B cell (primary cell): Measurements from ENCODE around the gene HOMER2. TPM values are rescaled to one million over a fixed set of nuclear protein-coding genes. Genes with fewer than 3 reads are reported as not detected.

Experiments
- ATAC-seq: fragments of 200-7000 bp; cut with Tn5 transposase; one replicate; pipeline ENCODE4 v1.10.0; 2021; ENCODE audit warnings: low read depth, mild to moderate bottlenecking, moderate number of reproducible peaks, moderate library complexity
- CTCF ChIA-PET: fragments of 350-600 bp; sonication (Branson Sonifier 250); formaldehyde crosslinking; loops from one replicate; lab custom pipeline; 2021; ENCODE audit warnings: antibody characterized with exemption, inconsistent platforms; lab: Charles Lee
- POLR2A ChIA-PET: fragments of 350-600 bp; sonication (Branson Sonifier 250); formaldehyde crosslinking; loops from one replicate; lab custom pipeline; 2021; ENCODE audit warnings: antibody characterized with exemption; lab: Charles Lee
- DNase-seq: peaks from one replicate; pipeline ENCODE4 v3.0.0; 2013
- H2AFZ ChIP-seq: 2 replicates; pipeline ENCODE4 v1.6.1; 2012; ENCODE audit warnings: mild to moderate bottlenecking, low read depth, low read length; ENCODE audit not compliant: insufficient read depth, poor library complexity, severe bottlenecking
- H3K27ac ChIP-seq, 2 donors: 1 replicate in 1 of 2; 2 replicates in 1 of 2; pipeline ENCODE4 v1.5.1; 2012 to 2013; ENCODE audit warnings: low read length in 2 of 2, mild to moderate bottlenecking in 2 of 2, moderate library complexity in 1 of 2
- H3K27me3 ChIP-seq, 4 experiments: fragments of 200-600 bp in 1 of 4; sonication (generic) in 1 of 4; replicated peaks in 1 of 4; 1 replicate in 2 of 4; 2 replicates in 2 of 4; pipeline versions ENCODE4 v1.6.1 to v1.7.0; 2013 to 2016; ENCODE audit warnings: low read length in 3 of 4, mild to moderate bottlenecking in 2 of 4, mixed read lengths in 1 of 4, moderate library complexity in 1 of 4; ENCODE audit not compliant: insufficient read depth in 4 of 4, control insufficient read depth in 3 of 4; ENCODE audit errors: control extremely low read depth in 1 of 4
- H3K36me3 ChIP-seq, 2 experiments: replicated peaks in 1 of 2; 1 replicate in 1 of 2; 2 replicates in 1 of 2; pipeline versions ENCODE4 v1.6.1 to v1.7.1; 2013; ENCODE audit warnings: low read length in 1 of 2; ENCODE audit not compliant: insufficient read depth in 2 of 2, control insufficient read depth in 1 of 2; ENCODE audit errors: control extremely low read depth in 1 of 2, extremely low read depth in 1 of 2
- H3K4me1 ChIP-seq, 2 donors: fragments of 200-600 bp in 1 of 2; sonication (generic) in 1 of 2; 1 replicate in 1 of 2; 2 replicates in 1 of 2; pipeline versions ENCODE4 v1.5.1 to v1.6.1; 2013 to 2017; ENCODE audit warnings: low read length in 2 of 2; ENCODE audit not compliant: control insufficient read depth in 2 of 2, insufficient read depth in 2 of 2
- H3K4me2 ChIP-seq: replicated peaks from 2 replicates; pipeline ENCODE3; 2012; ENCODE audit warnings: mild to moderate bottlenecking, low read depth, low read length; ENCODE audit not compliant: poor library complexity, severe bottlenecking
- H3K4me3 ChIP-seq, 5 experiments: fragments of 200-600 bp in 1 of 5; sonication (generic) in 1 of 5; 1 replicate in 3 of 5; 2 replicates in 2 of 5; pipeline versions ENCODE4 v1.5.1 to v1.7.0; 2011 to 2016; ENCODE audit warnings: low read length in 4 of 5, mild to moderate bottlenecking in 4 of 5, low read depth in 2 of 5, control low read depth in 1 of 5, moderate library complexity in 1 of 5; ENCODE audit not compliant: insufficient read depth in 1 of 5; ENCODE audit errors: control extremely low read depth in 1 of 5, extremely low read depth in 1 of 5
- H3K79me2 ChIP-seq: fragments of 200-600 bp; sonication (generic); one replicate; pipeline ENCODE4 v1.6.0; 2016; ENCODE audit warnings: low read length; ENCODE audit not compliant: control insufficient read depth, insufficient read depth
- H3K9ac ChIP-seq: fragments of 200-600 bp; sonication (generic); 2 replicates; pipeline ENCODE4 v1.6.1; 2017; ENCODE audit warnings: mild to moderate bottlenecking, low read length, moderate library complexity
- H3K9me3 ChIP-seq, 3 donors: one replicate each; pipeline versions ENCODE4 v1.6.1 to v1.7.1; 2013; ENCODE audit warnings: low read length in 2 of 3; ENCODE audit not compliant: control insufficient read depth in 2 of 3, insufficient read depth in 1 of 3; ENCODE audit errors: control extremely low read depth in 1 of 3
- H4K20me1 ChIP-seq: 2 replicates; pipeline ENCODE4 v1.6.0; 2012; ENCODE audit warnings: mild to moderate bottlenecking, low read length; ENCODE audit not compliant: insufficient read depth, control insufficient read depth, poor library complexity, severe bottlenecking
- H3K27ac Mint-ChIP-seq: one replicate; pipeline ENCODE4 v1.8.0; 2021; ENCODE audit warnings: mixed read lengths
- H3K27me3 Mint-ChIP-seq: one replicate; pipeline ENCODE4 v1.8.0; 2021; ENCODE audit warnings: mixed read lengths
- H3K4me1 Mint-ChIP-seq: one replicate; pipeline ENCODE4 v1.8.0; 2021; ENCODE audit warnings: mixed read lengths
- H3K4me3 Mint-ChIP-seq: one replicate; pipeline ENCODE4 v1.8.0; 2021; ENCODE audit warnings: mixed read lengths
- H3K9me3 Mint-ChIP-seq: one replicate; pipeline ENCODE4 v1.8.0; 2022; ENCODE audit warnings: mixed read lengths; ENCODE audit not compliant: insufficient read depth
- EZH2 ChIP-seq: IDR thresholded peaks from 2 replicates; pipeline ENCODE4 v1.6.1; 2012; ENCODE audit warnings: borderline replicate concordance, low read depth, mild to moderate bottlenecking, moderate library complexity, low read length; ENCODE audit not compliant: insufficient read depth, poor library complexity, severe bottlenecking
- WGBS: methylation state at CpG from one replicate; pipeline ENCODE4 v1.1.5; 2013; ENCODE audit warnings: missing lambda C conversion rate; ENCODE audit not compliant: insufficient coverage; 5-methylcytosine and 5-hydroxymethylcytosine counted together
- intact Hi-C: fragments of 100-400 bp; cut with micrococcal nuclease; formaldehyde crosslinking; loops from one replicate; pipeline ENCODE4 v1.10.0; 2022
- polyA plus RNA-seq: library from polyadenylated mRNA; depleted of rRNA; stranded (reverse); fragments of >200 nt; gene quantifications from 2 replicates; pipeline ENCODE4 v1.2.3, GENCODE V29; 2012
- total RNA-seq, 2 donors: library from RNA; stranded (reverse); fragments of 120-200 nt in 1 of 2; gene quantifications; 1 replicate in 1 of 2; 2 replicates in 1 of 2; pipeline versions ENCODE4 v1.2.3 to v1.2.4, GENCODE V29; 2013 to 2022
- TF ChIP-seq, protein P1 (sequence below): fragments of 200-600 bp; IDR thresholded peaks from one replicate; pipeline ENCODE4 v1.8.0; 2022; ENCODE audit warnings: antibody characterized with exemption, mild to moderate bottlenecking

The HOMER2 gene
- total and polyA plus RNA-seq, 2 donors (not counting 1 experiment from before 2014, with no cell fraction given) = 5.7 to 19.5 TPM

DNA sequence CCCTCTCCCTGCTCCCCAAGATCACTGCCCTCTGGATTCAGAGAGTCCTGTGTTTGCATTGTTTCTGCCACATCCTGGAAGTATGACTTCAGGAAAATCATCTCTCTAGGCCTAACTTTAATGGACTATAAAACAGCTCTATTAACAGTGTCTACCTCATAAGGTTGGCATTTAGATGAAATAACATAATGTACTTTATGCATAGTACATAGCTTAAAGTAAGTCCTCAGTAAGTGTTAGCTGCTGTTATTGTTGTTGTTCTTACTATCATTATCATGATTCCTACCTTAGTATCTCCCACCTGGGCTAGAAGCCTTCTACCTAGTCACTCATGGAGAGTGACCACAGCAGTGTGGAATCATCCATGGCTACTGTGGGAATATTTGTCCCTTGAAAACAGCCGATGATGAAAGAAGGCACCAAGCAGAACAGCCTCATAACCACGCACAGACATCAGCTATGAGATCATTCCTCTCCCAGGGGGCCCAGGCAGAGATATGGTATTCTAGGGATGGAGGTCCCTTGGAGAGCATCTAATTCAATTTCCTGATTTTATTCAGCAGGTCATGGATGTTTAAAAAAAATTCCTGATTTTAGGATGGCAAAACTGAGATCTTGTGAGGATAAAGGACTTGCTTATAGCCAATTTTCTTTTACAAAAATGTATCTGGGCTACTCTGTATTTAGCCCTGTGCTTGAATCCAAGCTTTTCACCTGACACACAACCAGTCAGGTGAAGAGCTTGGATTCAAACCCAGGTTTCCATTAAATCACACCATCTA, 148.5 kb downstream of the HOMER2 start:
- Histone ChIP-seq H3K9me3 (no peaks in the 10 kb centered on the region), H2AFZ (no peak overlapping the region), H3K27me3 (peaks cover 0 to 4% (median 0%) of the 10 kb centered on the region in 4 experiments), H3K36me3 (no peaks in the 10 kb centered on the region), H3K9ac (no peak overlapping the region), H3K79me2 (peaks cover 3% of the 10 kb centered on the region), H4K20me1 (no peaks in the 10 kb centered on the region), H3K4me2 (no peak overlapping the region), H3K4me3 (no peak overlapping the region), H3K27ac (no peak overlapping the region), H3K4me1 (peaks cover 21 to 26% of the 10 kb centered on the region in 2 donors)
- no peak overlapping the region for H3K4me3 Mint-ChIP-seq
- POLR2A ChIA-PET = no interaction called here
- H3K9me3 Mint-ChIP-seq = no peaks in the 10 kb centered on the region
- DNase-seq (no peak), ATAC-seq (no peak)
- H3K27me3 Mint-ChIP-seq = peaks cover 10% of the 10 kb centered on the region
- TF ChIP-seq, protein P1, sequence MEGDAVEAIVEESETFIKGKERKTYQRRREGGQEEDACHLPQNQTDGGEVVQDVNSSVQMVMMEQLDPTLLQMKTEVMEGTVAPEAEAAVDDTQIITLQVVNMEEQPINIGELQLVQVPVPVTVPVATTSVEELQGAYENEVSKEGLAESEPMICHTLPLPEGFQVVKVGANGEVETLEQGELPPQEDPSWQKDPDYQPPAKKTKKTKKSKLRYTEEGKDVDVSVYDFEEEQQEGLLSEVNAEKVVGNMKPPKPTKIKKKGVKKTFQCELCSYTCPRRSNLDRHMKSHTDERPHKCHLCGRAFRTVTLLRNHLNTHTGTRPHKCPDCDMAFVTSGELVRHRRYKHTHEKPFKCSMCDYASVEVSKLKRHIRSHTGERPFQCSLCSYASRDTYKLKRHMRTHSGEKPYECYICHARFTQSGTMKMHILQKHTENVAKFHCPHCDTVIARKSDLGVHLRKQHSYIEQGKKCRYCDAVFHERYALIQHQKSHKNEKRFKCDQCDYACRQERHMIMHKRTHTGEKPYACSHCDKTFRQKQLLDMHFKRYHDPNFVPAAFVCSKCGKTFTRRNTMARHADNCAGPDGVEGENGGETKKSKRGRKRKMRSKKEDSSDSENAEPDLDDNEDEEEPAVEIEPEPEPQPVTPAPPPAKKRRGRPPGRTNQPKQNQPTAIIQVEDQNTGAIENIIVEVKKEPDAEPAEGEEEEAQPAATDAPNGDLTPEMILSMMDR = no peak
- no peak for TF ChIP-seq EZH2
- CTCF ChIA-PET = interaction anchor here (1.8 kb wide), 1 partner anchor 196 kb away, joined by 5 read pairs; no protein-coding TSS in a partner anchor
- H3K4me1 Mint-ChIP-seq = peaks cover 29% of the 10 kb centered on the region
- intact Hi-C loops = no loop called here
- peak overlapping the region; percentile 42 for H3K27ac Mint-ChIP-seq
- WGBS = no CpG with 5 or more reads among the region's 2 CpGs

DNA sequence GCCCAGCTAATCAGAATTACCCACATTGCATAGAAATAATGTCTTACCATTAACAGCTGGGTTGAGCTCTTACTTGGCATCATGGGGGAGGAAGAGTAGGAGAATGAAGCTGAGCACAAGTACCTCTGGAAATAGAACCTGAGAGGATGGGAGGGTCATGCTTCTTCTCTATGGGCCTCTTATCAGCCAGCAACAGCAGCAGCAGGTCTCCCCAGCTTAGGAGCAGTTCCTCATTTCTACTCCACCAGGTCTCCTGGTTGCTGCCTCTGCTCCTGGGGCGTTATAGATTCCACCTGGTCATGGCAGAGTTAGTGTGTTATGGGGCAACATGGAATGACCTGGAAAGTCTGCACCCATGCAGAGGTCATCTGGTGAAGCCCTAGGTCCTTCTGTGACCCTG, 150.0 kb downstream of the HOMER2 start:
- CTCF ChIA-PET = interaction anchor here (0.6 kb wide), 1 partner anchor 11 kb away, joined by 6 read pairs; no protein-coding TSS in a partner anchor

More for the DNA sequence above, 150.0 kb downstream of the HOMER2 start:
- peaks cover 17 to 20% of the 10 kb centered on the region in 2 donors for H3K4me1 ChIP-seq
- no peaks in the 10 kb centered on the region for H3K36me3 ChIP-seq
- Mint-ChIP-seq H3K4me1 (peaks cover 19% of the 10 kb centered on the region), H3K27ac (no peak overlapping the region), H3K4me3 (no peak overlapping the region), H3K27me3 (peaks cover 10% of the 10 kb centered on the region), H3K9me3 (no peaks in the 10 kb centered on the region)
- H3K79me2 ChIP-seq = peaks cover 3% of the 10 kb centered on the region
- H3K4me3 ChIP-seq = no peak overlapping the region
- H2AFZ ChIP-seq = no peak overlapping the region
- DNase-seq (no peak), ATAC-seq (no peak)
- no peak overlapping the region for H3K27ac ChIP-seq
- H3K4me2 ChIP-seq = no peak overlapping the region
- no peaks in the 10 kb centered on the region for H3K9me3 ChIP-seq
- intact Hi-C loops = no loop called here
- H3K27me3 ChIP-seq = peaks cover 0 to 7% (median 0%) of the 10 kb centered on the region in 4 experiments
- WGBS = no CpG with 5 or more reads among the region's 1 CpG
- H3K9ac ChIP-seq = no peak overlapping the region
- POLR2A ChIA-PET = no interaction called here
- H4K20me1 ChIP-seq = no peaks in the 10 kb centered on the region
- TF ChIP-seq EZH2 = no peak
